HUES6 (cell line): ENCODE results near the gene IL20.
"Not testable (repeated sequence)": the region's sequence is repeated elsewhere in the genome, so short reads cannot be mapped to it uniquely, and the experiment has no call there.

Experiments used
- H3K27ac ChIP-seq: 2 replicates; pipeline ENCODE4 v1.7.0; 2013; ENCODE audit warnings: low read depth, mild to moderate bottlenecking, low read length, inconsistent platforms
- H3K27me3 ChIP-seq: 2 replicates; pipeline ENCODE4 v1.6.1; 2013; ENCODE audit warnings: low read length; ENCODE audit not compliant: control insufficient read depth, insufficient read depth
- H3K36me3 ChIP-seq: 2 replicates; pipeline ENCODE4 v1.6.1; 2013; ENCODE audit warnings: low read length; ENCODE audit not compliant: control insufficient read depth, insufficient read depth
- H3K4me1 ChIP-seq: 2 replicates; pipeline ENCODE4 v1.6.1; 2013; ENCODE audit warnings: low read length; ENCODE audit not compliant: control insufficient read depth, insufficient read depth
- H3K4me3 ChIP-seq: 2 replicates; pipeline ENCODE4 v1.5.1; 2013; ENCODE audit warnings: low read depth, low read length
- H3K9ac ChIP-seq: one replicate; pipeline ENCODE4 v1.6.1; 2013; ENCODE audit warnings: mild to moderate bottlenecking, low read length
- H3K9me3 ChIP-seq: 2 replicates; pipeline ENCODE4 v1.6.1; 2013; ENCODE audit warnings: low read depth, low read length; ENCODE audit not compliant: control insufficient read depth, insufficient read depth

Gene IL20

DNA sequence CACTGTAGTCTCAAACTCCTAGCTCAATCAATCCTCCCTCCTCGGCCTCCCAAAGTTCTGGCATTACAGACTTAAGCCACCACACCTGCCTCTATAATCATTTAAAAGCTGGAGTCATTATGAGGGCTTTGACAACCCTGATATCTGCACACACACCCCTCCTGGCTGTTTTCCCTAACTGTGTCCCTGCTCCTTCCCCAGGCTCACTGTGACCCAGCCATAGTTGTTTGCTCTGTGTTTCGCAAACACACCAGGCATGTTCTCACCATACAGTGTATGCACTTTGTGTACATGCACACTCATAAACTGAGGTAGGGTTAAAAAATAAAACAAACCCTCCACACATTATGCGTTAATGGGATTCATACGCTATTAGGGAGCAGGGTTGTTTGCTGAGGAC is 21.8 kb upstream of the IL20 start:
- no peaks in the 10 kb centered on the region for H3K4me1 ChIP-seq
- H3K4me3 ChIP-seq = no peak overlapping the region
- H3K9me3 ChIP-seq = no peaks in the 10 kb centered on the region
- H3K9ac ChIP-seq = no peak overlapping the region
- H3K27ac ChIP-seq = no peak overlapping the region
- no peaks in the 10 kb centered on the region for H3K36me3 ChIP-seq
- H3K27me3 ChIP-seq = no peaks in the 10 kb centered on the region

DNA sequence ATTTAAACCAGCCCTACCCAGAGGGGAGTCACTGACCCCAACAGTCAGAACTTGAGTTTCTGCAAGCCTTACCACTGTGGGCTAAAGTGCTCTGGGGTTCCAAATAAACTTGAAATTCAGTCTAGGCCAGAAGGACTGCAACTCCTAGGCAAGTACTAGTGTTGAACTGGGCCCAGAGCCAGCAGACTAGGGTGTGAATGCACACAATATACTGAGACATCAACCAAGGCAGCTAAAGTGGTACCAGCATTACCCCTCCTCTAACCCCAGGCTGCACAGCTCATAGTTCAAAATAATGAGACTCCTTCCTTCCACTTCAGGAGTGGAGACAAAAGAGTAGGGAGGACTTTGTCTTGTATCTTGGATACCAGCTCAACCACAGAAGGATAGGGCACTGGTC is 18.9 kb upstream of the IL20 start:
- H3K4me3 ChIP-seq = no peak overlapping the region
- H3K27me3 ChIP-seq = no peaks in the 10 kb centered on the region
- H3K27ac ChIP-seq = no peak overlapping the region
- no peaks in the 10 kb centered on the region for H3K36me3 ChIP-seq
- no peak overlapping the region for H3K9ac ChIP-seq
- H3K9me3 ChIP-seq = no peaks in the 10 kb centered on the region
- H3K4me1 ChIP-seq = no peaks in the 10 kb centered on the region

DNA sequence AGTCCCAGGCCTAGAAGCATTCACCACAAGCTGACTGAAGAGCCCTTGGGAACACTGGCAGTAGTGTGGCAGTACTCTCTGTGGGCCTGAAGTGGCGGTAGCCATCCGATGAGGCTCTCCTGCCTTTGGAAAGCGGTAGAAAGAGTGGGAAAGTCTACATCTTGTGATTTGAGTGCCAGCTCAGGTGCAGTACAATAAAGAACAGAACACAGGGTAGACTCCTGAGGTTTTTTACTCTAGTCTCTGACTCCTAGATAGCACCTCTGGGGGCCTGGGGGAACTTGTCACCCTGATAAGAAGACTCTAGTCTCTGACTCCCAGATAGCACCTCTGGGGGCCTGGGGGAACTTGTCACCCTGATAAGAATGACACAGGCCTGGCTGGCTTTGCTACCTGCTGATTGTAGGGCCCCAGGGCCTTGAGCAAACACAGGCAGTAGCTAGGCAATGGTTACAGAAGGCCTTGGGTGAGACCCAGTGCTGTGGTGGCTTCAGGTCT is 18.0 kb upstream of the IL20 start:
- Histone ChIP-seq H3K9ac (no peak overlapping the region), H3K9me3 (no peaks in the 10 kb centered on the region; the same call in 1 of the 2 replicates), H3K4me1 (no peaks in the 10 kb centered on the region), H3K27me3 (no peaks in the 10 kb centered on the region), H3K36me3 (no peaks in the 10 kb centered on the region), H3K4me3 (no peak overlapping the region), H3K27ac (no peak overlapping the region)

DNA sequence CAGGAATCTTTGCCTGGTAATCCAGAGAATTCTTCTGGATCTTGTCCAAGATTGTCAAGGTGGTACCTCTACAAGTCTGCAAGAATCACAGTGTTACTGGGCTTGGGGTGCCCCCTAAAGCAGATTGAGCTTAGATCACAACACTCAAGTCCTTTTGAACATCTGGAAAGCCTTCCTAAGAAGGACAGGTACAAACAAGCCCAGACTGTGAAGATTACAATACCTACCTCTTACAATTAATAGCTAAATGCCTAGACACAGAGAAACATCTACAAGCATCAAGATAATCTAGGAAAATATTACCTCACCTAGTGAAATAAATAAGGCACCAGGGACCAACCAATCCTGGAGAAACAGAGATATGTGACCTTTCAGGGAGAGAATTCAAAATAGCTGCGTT is 17.5 kb upstream of the IL20 start:
- Histone ChIP-seq H3K36me3 (no peaks in the 10 kb centered on the region), H3K27ac (no peak overlapping the region), H3K27me3 (no peaks in the 10 kb centered on the region), H3K9me3 (no peaks in the 10 kb centered on the region; the same call in 1 of the 2 replicates), H3K4me3 (no peak overlapping the region), H3K4me1 (no peaks in the 10 kb centered on the region), H3K9ac (no peak overlapping the region)

DNA sequence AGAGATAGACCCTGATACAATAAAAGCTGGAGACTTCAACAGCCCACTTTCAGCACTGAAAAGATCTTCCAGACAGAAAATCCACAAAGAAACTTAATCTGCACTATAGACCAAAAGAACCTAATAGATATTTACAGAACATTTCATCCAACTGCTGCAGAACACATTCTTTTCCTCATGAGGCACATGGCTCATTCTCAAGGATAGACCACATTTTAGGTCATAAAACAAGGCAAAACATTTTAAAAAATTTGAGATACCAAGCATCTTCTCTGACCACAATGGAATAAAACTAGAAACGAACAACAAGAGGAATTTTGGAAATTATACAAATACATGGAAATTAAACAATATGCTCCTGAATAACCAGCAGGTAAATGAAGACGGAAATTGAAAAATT is 15.0 kb upstream of the IL20 start:
- H3K27ac ChIP-seq = no peak overlapping the region
- no peaks in the 10 kb centered on the region for H3K36me3 ChIP-seq
- H3K4me3 ChIP-seq = no peak overlapping the region
- no peaks in the 10 kb centered on the region; the same call in 1 of the 2 replicates for H3K9me3 ChIP-seq
- H3K27me3 ChIP-seq = no peaks in the 10 kb centered on the region
- no peak overlapping the region for H3K9ac ChIP-seq
- no peaks in the 10 kb centered on the region for H3K4me1 ChIP-seq

DNA sequence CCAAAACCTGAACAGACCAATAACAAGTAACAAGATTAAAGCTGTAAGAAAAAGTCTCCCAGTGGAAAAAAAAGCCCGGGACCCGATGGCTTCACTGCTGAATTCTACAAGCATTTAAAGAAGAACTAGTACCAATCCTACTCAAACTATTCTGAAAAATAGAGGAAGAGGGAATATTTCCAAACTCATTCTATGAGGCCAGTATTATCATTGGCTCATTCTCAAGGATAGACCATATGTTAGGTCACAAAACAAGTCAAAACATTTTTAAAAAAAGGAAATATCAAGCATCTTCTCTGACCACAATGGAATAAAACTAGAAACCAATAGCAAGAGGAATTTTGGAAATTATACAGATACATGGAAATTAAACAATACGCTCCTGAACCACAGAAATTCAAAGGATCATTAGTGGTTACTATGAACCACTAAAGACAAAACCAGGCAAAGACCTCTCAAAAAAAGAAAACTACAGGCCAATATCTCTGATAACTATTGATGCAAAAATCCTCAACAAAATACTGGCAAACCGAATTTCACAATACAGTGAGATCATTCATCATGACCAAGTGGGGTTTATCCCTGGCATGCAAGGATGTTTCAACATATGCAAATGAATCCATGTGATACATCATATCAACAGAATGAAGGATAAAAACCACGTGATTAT is 13.9 kb upstream of the IL20 start:
- Histone ChIP-seq H3K4me3 (no peak overlapping the region), H3K36me3 (no peaks in the 10 kb centered on the region), H3K27ac (no peak overlapping the region), H3K27me3 (no peaks in the 10 kb centered on the region), H3K9ac (no peak overlapping the region), H3K4me1 (no peaks in the 10 kb centered on the region), H3K9me3 (no peaks in the 10 kb centered on the region; the same call in 1 of the 2 replicates)

DNA sequence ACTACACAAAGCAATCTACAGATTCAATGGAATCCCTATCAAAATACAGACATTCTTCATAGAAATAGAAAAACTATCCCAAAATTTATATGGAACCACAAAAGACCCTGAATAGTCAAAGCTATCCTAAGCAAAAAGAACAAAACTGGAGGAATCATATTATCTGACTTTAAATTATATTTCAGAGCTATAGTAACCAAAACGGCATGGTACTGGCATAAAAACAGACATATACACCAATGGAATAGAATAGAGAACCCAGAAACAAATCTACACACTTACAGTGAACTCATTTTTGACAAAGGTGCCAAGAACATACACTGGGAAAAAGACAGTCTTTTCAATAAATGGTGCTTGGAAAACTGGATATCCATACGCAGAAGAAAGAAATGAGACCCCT is 12.8 kb upstream of the IL20 start:
- not testable (repeated sequence) for H3K27ac ChIP-seq, H3K4me1 ChIP-seq, H3K36me3 ChIP-seq, H3K27me3 ChIP-seq, H3K9me3 ChIP-seq, H3K9ac ChIP-seq, H3K4me3 ChIP-seq

DNA sequence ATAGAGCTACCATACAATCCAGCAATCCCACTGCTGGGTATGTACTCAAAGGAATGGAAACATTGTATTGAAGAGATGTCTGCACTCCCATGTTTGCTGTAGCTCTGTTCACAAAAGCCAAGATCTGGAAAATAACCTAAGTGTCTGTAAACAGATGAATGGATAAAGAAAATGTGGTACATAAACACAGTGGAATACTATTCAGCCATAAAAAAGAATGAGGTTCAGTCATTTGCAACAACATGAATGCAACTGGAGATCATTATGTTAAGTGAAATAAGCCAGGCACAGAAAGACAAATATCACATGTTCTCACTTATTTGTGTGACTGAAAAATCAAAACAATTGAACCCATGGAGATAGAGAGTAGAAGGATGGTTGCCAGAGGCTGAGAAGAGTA is 11.7 kb upstream of the IL20 start:
- H3K27me3 ChIP-seq, H3K9me3 ChIP-seq, H3K4me3 ChIP-seq, H3K36me3 ChIP-seq, H3K9ac ChIP-seq, H3K27ac ChIP-seq, H3K4me1 ChIP-seq: not testable (repeated sequence)

DNA sequence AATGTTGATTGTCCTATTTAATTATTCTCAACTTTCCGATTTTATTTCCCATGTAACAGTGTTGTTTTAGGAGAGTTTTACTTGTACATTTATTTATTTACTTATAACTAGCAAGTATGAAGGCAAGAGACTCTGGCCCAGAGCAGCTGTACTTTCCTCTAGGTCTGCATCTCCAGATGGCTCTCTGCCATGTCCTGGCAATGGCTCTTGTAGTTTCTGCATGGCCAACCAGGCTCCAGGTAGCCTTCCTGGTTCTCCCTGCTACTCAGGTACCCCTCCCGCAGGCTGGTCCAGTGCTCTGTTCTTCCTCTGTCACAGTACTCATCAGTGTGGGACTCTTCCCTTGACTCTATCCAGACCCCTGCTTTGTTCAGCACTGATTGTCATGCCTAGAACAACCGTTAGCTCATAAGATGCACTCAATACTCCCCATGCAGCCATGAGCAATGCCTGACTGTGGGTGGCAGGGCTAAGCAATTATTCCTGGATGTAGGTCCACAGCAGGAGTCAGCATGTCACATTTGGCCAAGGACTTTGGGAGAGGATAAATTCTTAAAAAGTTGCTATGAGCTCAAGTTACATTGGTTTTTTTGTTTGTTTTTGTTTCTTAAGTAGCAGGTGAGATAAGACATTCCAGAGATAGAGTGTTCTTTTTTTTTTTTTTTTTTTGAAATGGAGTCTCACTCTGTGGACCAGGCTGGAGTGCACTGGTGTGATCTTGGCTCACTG is 10.9 kb upstream of the IL20 start:
- no peaks in the 10 kb centered on the region for H3K4me1 ChIP-seq
- H3K27me3 ChIP-seq = peaks cover 4% of the 10 kb centered on the region; the same call in 1 of the 2 replicates
- H3K9ac ChIP-seq = no peak overlapping the region
- H3K9me3 ChIP-seq = no peaks in the 10 kb centered on the region; the same call in 1 of the 2 replicates
- no peak overlapping the region for H3K27ac ChIP-seq
- H3K4me3 ChIP-seq = no peak overlapping the region
- no peaks in the 10 kb centered on the region for H3K36me3 ChIP-seq

DNA sequence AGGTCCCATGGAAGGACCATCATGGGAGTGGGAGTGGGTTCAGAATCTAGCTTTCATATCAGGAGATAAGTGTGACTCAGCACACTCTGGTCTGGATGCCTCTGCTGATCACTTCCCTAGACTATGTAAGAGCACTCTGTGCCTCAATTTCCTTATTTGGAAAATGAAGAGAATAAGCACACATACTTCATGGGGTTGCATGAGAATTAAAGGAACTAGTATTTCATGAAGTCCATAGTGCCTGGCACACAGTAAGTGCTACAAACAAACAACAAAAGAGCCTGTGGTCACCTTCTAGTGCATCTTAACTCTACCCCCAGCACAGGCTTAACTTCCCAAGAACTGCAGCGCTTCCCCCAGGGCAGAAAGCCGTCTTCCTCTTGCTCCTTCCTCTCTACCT is 9.6 kb upstream of the IL20 start:
- peaks cover 5% of the 10 kb centered on the region; the same call in 1 of the 2 replicates for H3K27me3 ChIP-seq
- H3K9me3 ChIP-seq = no peaks in the 10 kb centered on the region; the same call in 1 of the 2 replicates
- H3K4me1 ChIP-seq = no peaks in the 10 kb centered on the region
- H3K9ac ChIP-seq = no peak overlapping the region
- no peaks in the 10 kb centered on the region for H3K36me3 ChIP-seq
- H3K4me3 ChIP-seq = no peak overlapping the region
- H3K27ac ChIP-seq = no peak overlapping the region

DNA sequence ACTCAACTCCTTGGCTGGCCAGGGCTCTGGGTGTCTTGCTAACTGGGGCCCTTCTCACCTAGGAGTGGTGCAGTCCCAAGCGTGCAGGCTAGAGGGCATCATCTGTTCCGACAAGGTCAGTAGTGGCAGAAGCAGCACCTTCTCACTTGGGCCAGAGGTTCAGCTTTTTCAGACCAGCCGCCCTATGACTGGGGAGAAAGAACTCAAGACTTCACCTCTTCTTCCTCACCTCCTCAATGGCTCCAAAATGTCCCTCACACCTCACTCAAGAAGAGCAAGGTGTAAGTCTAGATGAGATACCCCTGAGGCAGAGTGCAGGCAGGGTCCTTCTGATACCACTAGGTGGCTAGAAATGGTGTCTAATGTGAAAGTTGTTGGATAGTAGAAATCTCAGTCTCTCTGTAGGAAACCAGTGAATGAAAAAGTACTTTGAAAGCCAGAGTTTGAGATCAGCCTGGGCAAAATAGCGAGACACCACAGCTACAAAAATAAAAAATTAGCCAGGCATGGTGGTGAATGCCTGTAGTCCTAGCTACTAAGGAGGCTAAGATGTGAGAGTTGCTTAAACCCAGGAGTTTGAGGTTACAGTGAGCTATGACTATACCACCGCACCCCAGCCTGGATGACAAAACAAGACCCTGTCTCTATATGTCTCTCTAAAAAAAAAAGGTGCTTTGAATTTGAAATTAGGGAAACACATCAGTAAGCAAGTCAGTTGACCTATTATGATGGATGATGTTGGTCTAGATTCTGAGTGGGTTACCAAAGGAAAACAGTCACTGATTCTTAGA is 8.6 kb upstream of the IL20 start:
- no peak overlapping the region for H3K9ac ChIP-seq
- no peaks in the 10 kb centered on the region for H3K4me1 ChIP-seq
- no peaks in the 10 kb centered on the region; the same call in 1 of the 2 replicates for H3K9me3 ChIP-seq
- no peak overlapping the region for H3K27ac ChIP-seq
- H3K4me3 ChIP-seq = no peak overlapping the region
- peaks cover 5% of the 10 kb centered on the region; the same call in 1 of the 2 replicates for H3K27me3 ChIP-seq
- no peaks in the 10 kb centered on the region for H3K36me3 ChIP-seq
